Liver (tissue), 9 donors: Measurements from ENCODE around the gene FBXO22. TPM values are rescaled to one million over a fixed set of nuclear protein-coding genes. Genes with fewer than 3 reads are reported as not detected.

Source experiments
- DNase-seq: peaks from one replicate; pipeline ENCODE4 v3.0.0-alpha.2; 2017; ENCODE audit warnings: low spot score
- H3K27ac ChIP-seq, 2 donors: one replicate each; pipeline ENCODE4 v1.7.0; 2013; ENCODE audit warnings: inconsistent platforms in 2 of 2, low read length in 2 of 2, control low read depth in 1 of 2, low read depth in 1 of 2, mild to moderate bottlenecking in 1 of 2
- H3K27me3 ChIP-seq, 4 donors: one replicate each; pipeline versions ENCODE4 v1.6.1 to v1.7.0; 2013; ENCODE audit warnings: low read length in 3 of 4, inconsistent platforms in 1 of 4, mild to moderate bottlenecking in 1 of 4, moderate library complexity in 1 of 4; ENCODE audit not compliant: control insufficient read depth in 4 of 4, insufficient read depth in 4 of 4
- H3K36me3 ChIP-seq, 4 donors: one replicate each; pipeline versions ENCODE4 v1.6.1 to v1.7.0; 2013; ENCODE audit warnings: low read length in 3 of 4, mild to moderate bottlenecking in 3 of 4, low read depth in 1 of 4, moderate library complexity in 1 of 4; ENCODE audit not compliant: control insufficient read depth in 4 of 4, insufficient read depth in 3 of 4
- H3K4me1 ChIP-seq, 4 donors: one replicate each; pipeline versions ENCODE4 v1.6.1 to v1.7.0; 2013; ENCODE audit warnings: low read length in 3 of 4, mild to moderate bottlenecking in 3 of 4, moderate library complexity in 1 of 4; ENCODE audit not compliant: control insufficient read depth in 4 of 4, insufficient read depth in 4 of 4
- H3K4me3 ChIP-seq, 3 donors: one replicate each; pipeline versions ENCODE4 v1.6.1 to v1.7.0; 2013; ENCODE audit warnings: low read length in 3 of 3, control low read depth in 1 of 3, low read depth in 1 of 3, mild to moderate bottlenecking in 1 of 3
- H3K9ac ChIP-seq, 2 donors: one replicate each; pipeline ENCODE4 v1.7.0; 2013; ENCODE audit warnings: low read length in 2 of 2, mild to moderate bottlenecking in 2 of 2, moderate library complexity in 2 of 2, control low read depth in 1 of 2, low read depth in 1 of 2
- H3K9me3 ChIP-seq, 4 donors: one replicate each; pipeline versions ENCODE4 v1.6.1 to v1.7.0; 2013; ENCODE audit warnings: low read length in 3 of 4; ENCODE audit not compliant: control insufficient read depth in 4 of 4
- EGR1 ChIP-seq, 2 donors: IDR thresholded peaks; 2 replicates each; pipeline ENCODE4 v1.6.1; 2016 to 2018; ENCODE audit warnings: antibody characterized with exemption in 2 of 2, low read depth in 2 of 2
- FOXA1 ChIP-seq: IDR thresholded peaks from 2 replicates; pipeline ENCODE4 v1.6.1; 2016; ENCODE audit warnings: antibody characterized with exemption
- FOXA2 ChIP-seq: IDR thresholded peaks from 2 replicates; pipeline ENCODE4 v1.6.1; 2016; ENCODE audit warnings: antibody characterized with exemption
- GABPA ChIP-seq, 2 donors: IDR thresholded peaks in 1 of 2; conservative IDR thresholded peaks in 1 of 2; 2 replicates each; pipeline ENCODE4 v1.6.1; 2016; ENCODE audit warnings: antibody characterized with exemption in 2 of 2, mild to moderate bottlenecking in 1 of 2, moderate library complexity in 1 of 2
- HNF4A ChIP-seq, 2 donors: conservative IDR thresholded peaks; 2 replicates each; pipeline ENCODE4 v1.6.1; 2016; ENCODE audit warnings: antibody characterized with exemption in 2 of 2, mild to moderate bottlenecking in 2 of 2
- HNF4G ChIP-seq: IDR thresholded peaks from 2 replicates; pipeline ENCODE4 v1.6.1; 2016; ENCODE audit warnings: antibody characterized with exemption
- JUND ChIP-seq, 2 donors: IDR thresholded peaks; 2 replicates each; pipeline ENCODE4 v1.6.1; 2016; ENCODE audit warnings: antibody characterized with exemption in 2 of 2
- NR2F2 ChIP-seq: IDR thresholded peaks from 2 replicates; pipeline ENCODE4 v1.6.1; 2016; ENCODE audit warnings: antibody characterized with exemption
- RAD21 ChIP-seq, 2 donors: IDR thresholded peaks; 2 replicates each; pipeline ENCODE4 v1.6.1; 2016; ENCODE audit warnings: antibody characterized with exemption in 2 of 2, mild to moderate bottlenecking in 2 of 2
- RXRA ChIP-seq, 2 donors: IDR thresholded peaks; 2 replicates each; pipeline ENCODE4 v1.6.1; 2017 to 2018; ENCODE audit warnings: antibody characterized with exemption in 2 of 2, mild to moderate bottlenecking in 1 of 2
- SP1 ChIP-seq: IDR thresholded peaks from 2 replicates; pipeline ENCODE4 v1.6.1; 2018; ENCODE audit warnings: antibody characterized with exemption, mild to moderate bottlenecking
- TAF1 ChIP-seq: conservative IDR thresholded peaks from 2 replicates; pipeline ENCODE4 v1.6.1; 2016; ENCODE audit warnings: antibody characterized with exemption, mild to moderate bottlenecking
- YY1 ChIP-seq: IDR thresholded peaks from 2 replicates; pipeline ENCODE4 v1.6.1; 2016; ENCODE audit warnings: antibody characterized with exemption, mild to moderate bottlenecking
- WGBS: extraction: QIAGEN DNeasy Blood & Tissue Kit; methylation state at CpG from one replicate; pipeline ENCODE4 v1.1.7; 2013; 5-methylcytosine and 5-hydroxymethylcytosine counted together
- polyA plus RNA-seq, 2 donors: library from polyadenylated mRNA; stranded (reverse) in 1 of 2; unstranded in 1 of 2; fragments of 200-250 nt in 1 of 2; fragments of >200 nt in 1 of 2; fragmentation: Nextera tagmentation in 1 of 2; extraction: Ambion mirVana in 1 of 2; gene quantifications; one replicate each; pipeline versions ENCODE4 v1.2.1 to v1.2.3, GENCODE V29; 2013 to 2015
- total RNA-seq, 2 donors: library from RNA; depleted of rRNA; stranded (reverse); fragments of >200 nt; gene quantifications; one replicate each; pipeline ENCODE4 v1.2.3, GENCODE V29; 2014
- TF ChIP-seq, protein P1 (sequence below): fragments of 150-350 bp; IDR thresholded peaks from 2 replicates; pipeline ENCODE4 v1.5.1; 2017; ENCODE audit warnings: improper control_type of control experiment, low read depth, low read length; ENCODE audit not compliant: missing input control
- TF ChIP-seq, protein P2 (sequence below): IDR thresholded peaks from 2 replicates; pipeline ENCODE4 v1.6.1; 2016; ENCODE audit warnings: antibody characterized with exemption
- TF ChIP-seq, protein P3 (sequence below): IDR thresholded peaks from 2 replicates; pipeline ENCODE4 v1.6.1; 2016; ENCODE audit warnings: antibody characterized with exemption
- TF ChIP-seq, protein P4 (sequence below): IDR thresholded peaks from 2 replicates; pipeline ENCODE4 v1.6.1; 2016; ENCODE audit warnings: antibody characterized with exemption, mild to moderate bottlenecking
- TF ChIP-seq, protein P5 (sequence below): IDR thresholded peaks from 2 replicates; pipeline ENCODE4 v1.6.1; 2016; ENCODE audit warnings: antibody characterized with exemption
- donor health status: healthy.
- donor health status: healthy.
- donor health status: healthy.
- donor health status: healthy.
- donor health status: healthy.

FBXO22 gene
- total and polyA plus RNA-seq, 4 donors, result 16.8 to 40.8 (median 31.8) TPM

DNA sequence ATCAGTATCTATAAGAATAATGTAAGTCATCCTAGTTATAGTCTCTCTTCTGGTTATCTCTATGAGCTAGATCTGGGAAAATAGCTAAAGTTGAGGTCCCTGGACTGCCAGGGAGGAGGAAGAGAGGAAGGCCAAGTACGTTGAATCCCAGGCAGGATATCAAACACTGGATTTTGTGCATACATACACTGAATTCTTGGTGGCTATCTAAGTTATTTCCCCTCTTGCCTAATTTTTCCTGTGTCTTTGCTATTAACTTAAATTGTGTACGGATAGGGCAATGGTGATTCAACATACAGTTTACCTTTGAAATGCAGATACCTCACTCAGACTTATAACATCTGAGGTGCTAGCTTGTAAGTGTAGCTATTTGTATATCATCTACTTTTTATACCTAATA lies 27.2 kb downstream of the FBXO22 start:
- Histone ChIP-seq H3K27me3 (no peaks in the 10 kb centered on the region), H3K4me3 (no peak overlapping the region), H3K27ac (no peak overlapping the region), H3K9ac (no peak overlapping the region), H3K4me1 (no peaks in the 10 kb centered on the region), H3K36me3 (peaks cover 0 to 32% (median 26%) of the 10 kb centered on the region in 4 donors), H3K9me3 (no peaks in the 10 kb centered on the region)
- TF ChIP-seq JUND (IDR thresholded peaks at IDR 0.05) (no peak), GABPA (IDR thresholded peaks at IDR 0.05 in 1 of 2, conservative IDR thresholded peaks at IDR 0.05 in 1 of 2) (no peak), YY1 (no peak), SP1 (no peak), RXRA (IDR thresholded peaks at IDR 0.05) (no peak), FOXA2 (no peak), RAD21 (IDR thresholded peaks at IDR 0.05) (no peak), HNF4G (no peak), NR2F2 (no peak), FOXA1 (no peak)
- TF ChIP-seq, protein P1, sequence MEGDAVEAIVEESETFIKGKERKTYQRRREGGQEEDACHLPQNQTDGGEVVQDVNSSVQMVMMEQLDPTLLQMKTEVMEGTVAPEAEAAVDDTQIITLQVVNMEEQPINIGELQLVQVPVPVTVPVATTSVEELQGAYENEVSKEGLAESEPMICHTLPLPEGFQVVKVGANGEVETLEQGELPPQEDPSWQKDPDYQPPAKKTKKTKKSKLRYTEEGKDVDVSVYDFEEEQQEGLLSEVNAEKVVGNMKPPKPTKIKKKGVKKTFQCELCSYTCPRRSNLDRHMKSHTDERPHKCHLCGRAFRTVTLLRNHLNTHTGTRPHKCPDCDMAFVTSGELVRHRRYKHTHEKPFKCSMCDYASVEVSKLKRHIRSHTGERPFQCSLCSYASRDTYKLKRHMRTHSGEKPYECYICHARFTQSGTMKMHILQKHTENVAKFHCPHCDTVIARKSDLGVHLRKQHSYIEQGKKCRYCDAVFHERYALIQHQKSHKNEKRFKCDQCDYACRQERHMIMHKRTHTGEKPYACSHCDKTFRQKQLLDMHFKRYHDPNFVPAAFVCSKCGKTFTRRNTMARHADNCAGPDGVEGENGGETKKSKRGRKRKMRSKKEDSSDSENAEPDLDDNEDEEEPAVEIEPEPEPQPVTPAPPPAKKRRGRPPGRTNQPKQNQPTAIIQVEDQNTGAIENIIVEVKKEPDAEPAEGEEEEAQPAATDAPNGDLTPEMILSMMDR, result no peak
- TF ChIP-seq, protein P2, sequence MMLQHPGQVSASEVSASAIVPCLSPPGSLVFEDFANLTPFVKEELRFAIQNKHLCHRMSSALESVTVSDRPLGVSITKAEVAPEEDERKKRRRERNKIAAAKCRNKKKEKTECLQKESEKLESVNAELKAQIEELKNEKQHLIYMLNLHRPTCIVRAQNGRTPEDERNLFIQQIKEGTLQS, result no peak
- no peak for DNase-seq
- WGBS, result 87% methylated on average over 2 of the region's 2 CpGs

DNA sequence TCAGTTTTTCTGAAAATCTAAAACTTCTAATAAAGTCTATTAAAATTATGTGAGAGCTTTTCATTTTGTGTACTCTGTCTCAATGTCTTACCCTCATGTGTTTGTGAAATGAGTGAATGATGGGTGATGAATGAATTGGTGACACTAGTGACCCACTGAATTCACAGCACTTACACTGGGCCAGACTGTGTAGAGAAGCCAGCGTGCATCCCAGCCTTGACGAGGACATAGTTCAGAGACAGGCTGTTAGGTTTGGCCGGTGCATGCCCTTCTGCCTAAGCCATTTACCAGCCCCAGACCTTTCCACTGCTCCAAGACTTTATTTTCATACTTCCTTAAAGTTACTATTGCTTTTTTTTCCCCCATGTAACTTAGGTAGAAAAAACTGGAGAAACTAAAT lies 38.8 kb downstream of the FBXO22 start:
- no peak for DNase-seq
- TF ChIP-seq HNF4A (conservative IDR thresholded peaks at IDR 0.05), result no peak
- no peak for TF ChIP-seq NR2F2
- TF ChIP-seq, protein P2, result no peak
- TF ChIP-seq, protein P1, result no peak
- TF ChIP-seq FOXA2, result no peak
- no peak for TF ChIP-seq JUND (IDR thresholded peaks at IDR 0.05)
- no peak for TF ChIP-seq YY1
- TF ChIP-seq, protein P3, sequence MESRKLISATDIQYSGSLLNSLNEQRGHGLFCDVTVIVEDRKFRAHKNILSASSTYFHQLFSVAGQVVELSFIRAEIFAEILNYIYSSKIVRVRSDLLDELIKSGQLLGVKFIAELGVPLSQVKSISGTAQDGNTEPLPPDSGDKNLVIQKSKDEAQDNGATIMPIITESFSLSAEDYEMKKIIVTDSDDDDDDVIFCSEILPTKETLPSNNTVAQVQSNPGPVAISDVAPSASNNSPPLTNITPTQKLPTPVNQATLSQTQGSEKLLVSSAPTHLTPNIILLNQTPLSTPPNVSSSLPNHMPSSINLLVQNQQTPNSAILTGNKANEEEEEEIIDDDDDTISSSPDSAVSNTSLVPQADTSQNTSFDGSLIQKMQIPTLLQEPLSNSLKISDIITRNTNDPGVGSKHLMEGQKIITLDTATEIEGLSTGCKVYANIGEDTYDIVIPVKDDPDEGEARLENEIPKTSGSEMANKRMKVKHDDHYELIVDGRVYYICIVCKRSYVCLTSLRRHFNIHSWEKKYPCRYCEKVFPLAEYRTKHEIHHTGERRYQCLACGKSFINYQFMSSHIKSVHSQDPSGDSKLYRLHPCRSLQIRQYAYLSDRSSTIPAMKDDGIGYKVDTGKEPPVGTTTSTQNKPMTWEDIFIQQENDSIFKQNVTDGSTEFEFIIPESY, result no peak
- no peak for TF ChIP-seq SP1
- no peak for TF ChIP-seq TAF1
- no peak for TF ChIP-seq RXRA (IDR thresholded peaks at IDR 0.05)
- no peak for TF ChIP-seq EGR1 (IDR thresholded peaks at IDR 0.05; ENCODE audit: low read depth in 2 of 2)
- TF ChIP-seq RAD21 (IDR thresholded peaks at IDR 0.05), result no peak
- TF ChIP-seq HNF4G, result no peak
- no peak for TF ChIP-seq GABPA (IDR thresholded peaks at IDR 0.05 in 1 of 2, conservative IDR thresholded peaks at IDR 0.05 in 1 of 2)
- TF ChIP-seq, protein P4, sequence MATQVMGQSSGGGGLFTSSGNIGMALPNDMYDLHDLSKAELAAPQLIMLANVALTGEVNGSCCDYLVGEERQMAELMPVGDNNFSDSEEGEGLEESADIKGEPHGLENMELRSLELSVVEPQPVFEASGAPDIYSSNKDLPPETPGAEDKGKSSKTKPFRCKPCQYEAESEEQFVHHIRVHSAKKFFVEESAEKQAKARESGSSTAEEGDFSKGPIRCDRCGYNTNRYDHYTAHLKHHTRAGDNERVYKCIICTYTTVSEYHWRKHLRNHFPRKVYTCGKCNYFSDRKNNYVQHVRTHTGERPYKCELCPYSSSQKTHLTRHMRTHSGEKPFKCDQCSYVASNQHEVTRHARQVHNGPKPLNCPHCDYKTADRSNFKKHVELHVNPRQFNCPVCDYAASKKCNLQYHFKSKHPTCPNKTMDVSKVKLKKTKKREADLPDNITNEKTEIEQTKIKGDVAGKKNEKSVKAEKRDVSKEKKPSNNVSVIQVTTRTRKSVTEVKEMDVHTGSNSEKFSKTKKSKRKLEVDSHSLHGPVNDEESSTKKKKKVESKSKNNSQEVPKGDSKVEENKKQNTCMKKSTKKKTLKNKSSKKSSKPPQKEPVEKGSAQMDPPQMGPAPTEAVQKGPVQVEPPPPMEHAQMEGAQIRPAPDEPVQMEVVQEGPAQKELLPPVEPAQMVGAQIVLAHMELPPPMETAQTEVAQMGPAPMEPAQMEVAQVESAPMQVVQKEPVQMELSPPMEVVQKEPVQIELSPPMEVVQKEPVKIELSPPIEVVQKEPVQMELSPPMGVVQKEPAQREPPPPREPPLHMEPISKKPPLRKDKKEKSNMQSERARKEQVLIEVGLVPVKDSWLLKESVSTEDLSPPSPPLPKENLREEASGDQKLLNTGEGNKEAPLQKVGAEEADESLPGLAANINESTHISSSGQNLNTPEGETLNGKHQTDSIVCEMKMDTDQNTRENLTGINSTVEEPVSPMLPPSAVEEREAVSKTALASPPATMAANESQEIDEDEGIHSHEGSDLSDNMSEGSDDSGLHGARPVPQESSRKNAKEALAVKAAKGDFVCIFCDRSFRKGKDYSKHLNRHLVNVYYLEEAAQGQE, result no peak
- TF ChIP-seq, protein P5, sequence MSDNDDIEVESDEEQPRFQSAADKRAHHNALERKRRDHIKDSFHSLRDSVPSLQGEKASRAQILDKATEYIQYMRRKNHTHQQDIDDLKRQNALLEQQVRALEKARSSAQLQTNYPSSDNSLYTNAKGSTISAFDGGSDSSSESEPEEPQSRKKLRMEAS, result no peak
- TF ChIP-seq FOXA1, result no peak
- H3K9me3 ChIP-seq, result no peaks in the 10 kb centered on the region
- peaks cover 0 to 4% (median 0%) of the 10 kb centered on the region in 4 donors for H3K36me3 ChIP-seq
- no peaks in the 10 kb centered on the region for H3K27me3 ChIP-seq
- H3K9ac ChIP-seq, result no peak overlapping the region
- no peak overlapping the region for H3K27ac ChIP-seq
- no peaks in the 10 kb centered on the region for H3K4me1 ChIP-seq
- no peak overlapping the region for H3K4me3 ChIP-seq
- 47% methylated on average over 3 of the region's 3 CpGs for WGBS
